T-cell (primary cell): ENCODE measurements around the gene GET4. TPM values are rescaled to one million over a fixed set of nuclear protein-coding genes. Genes with fewer than 3 reads are reported as not detected.

Experiments
- ATAC-seq, 4 experiments: fragments of 200-7000 bp in 3 of 4; fragments of 150-1000 bp in 1 of 4; cut with Tn5 transposase; replicated peaks in 1 of 4; 1 replicate in 3 of 4; 2 replicates in 1 of 4; pipeline ENCODE4 v1.10.0; 2021; ENCODE audit warnings: moderate library complexity in 3 of 4, mild to moderate bottlenecking in 2 of 4, moderate number of reproducible peaks in 1 of 4
- CTCF ChIA-PET, 2 donors: fragments of 300-600 bp; sonication (Branson Sonifier 250); formaldehyde crosslinking; loops; one replicate each; lab custom pipeline; 2022; ENCODE audit warnings: antibody characterized with exemption in 2 of 2; lab: Charles Lee
- POLR2A ChIA-PET, 2 donors: fragments of 300-600 bp; sonication (Branson Sonifier 250); formaldehyde crosslinking; loops; one replicate each; lab custom pipeline; 2022; ENCODE audit warnings: antibody characterized with exemption in 2 of 2; lab: Charles Lee
- DNase-seq, 35 experiments: peaks; one replicate each; pipeline versions ENCODE4 v3.0.0 to v3.0.0-alpha.2; 2013 to 2023
- H3K27ac ChIP-seq: one replicate; pipeline ENCODE4 v1.5.1; 2013; ENCODE audit warnings: low read length
- H3K27me3 ChIP-seq, 2 experiments: replicated peaks in 1 of 2; 1 replicate in 1 of 2; 2 replicates in 1 of 2; pipeline versions ENCODE4 v1.6.1 to v1.7.0; 2013; ENCODE audit warnings: low read length in 1 of 2, mixed read lengths in 1 of 2; ENCODE audit not compliant: control insufficient read depth in 2 of 2, insufficient read depth in 2 of 2; ENCODE audit errors: extremely low read depth in 1 of 2
- H3K36me3 ChIP-seq, 2 donors: 1 replicate in 1 of 2; 2 replicates in 1 of 2; pipeline versions ENCODE4 v1.6.1 to v1.7.0; 2013; ENCODE audit warnings: low read length in 1 of 2; ENCODE audit not compliant: control insufficient read depth in 2 of 2, insufficient read depth in 1 of 2; ENCODE audit errors: extremely low read depth in 1 of 2
- H3K4me1 ChIP-seq, 2 experiments: 1 replicate in 1 of 2; 2 replicates in 1 of 2; pipeline versions ENCODE4 v1.6.1 to v1.7.0; 2013; ENCODE audit warnings: low read length in 2 of 2, mixed read lengths in 1 of 2; ENCODE audit not compliant: insufficient read depth in 2 of 2, control insufficient read depth in 1 of 2; ENCODE audit errors: extremely low read depth in 1 of 2
- H3K4me3 ChIP-seq, 2 donors: 1 replicate in 1 of 2; 2 replicates in 1 of 2; pipeline versions ENCODE4 v1.5.1 to v1.7.0; 2013; ENCODE audit warnings: mild to moderate bottlenecking in 2 of 2, low read length in 1 of 2, moderate library complexity in 1 of 2; ENCODE audit not compliant: control insufficient read depth in 1 of 2; ENCODE audit errors: extremely low read depth in 1 of 2
- H3K9me3 ChIP-seq: 2 replicates; pipeline ENCODE4 v1.7.0; 2013
- H3K27ac Mint-ChIP-seq, 2 donors: one replicate each; pipeline ENCODE4 v1.8.0; 2020 to 2021; ENCODE audit warnings: mild to moderate bottlenecking in 2 of 2, mixed read lengths in 2 of 2
- H3K27me3 Mint-ChIP-seq, 2 donors: one replicate each; pipeline ENCODE4 v1.8.0; 2021 to 2022; ENCODE audit warnings: mixed read lengths in 2 of 2
- H3K36me3 Mint-ChIP-seq: one replicate; pipeline ENCODE4 v1.8.0; 2021; ENCODE audit warnings: mixed read lengths
- H3K4me1 Mint-ChIP-seq, 3 donors: one replicate each; pipeline ENCODE4 v1.8.0; 2020 to 2022; ENCODE audit warnings: mixed read lengths in 3 of 3, mild to moderate bottlenecking in 1 of 3
- H3K4me3 Mint-ChIP-seq, 3 donors: one replicate each; pipeline ENCODE4 v1.8.0; 2020 to 2022; ENCODE audit warnings: mild to moderate bottlenecking in 3 of 3, mixed read lengths in 3 of 3, moderate library complexity in 3 of 3
- H3K9me3 Mint-ChIP-seq, 3 donors: one replicate each; pipeline ENCODE4 v1.8.0; 2020 to 2022; ENCODE audit warnings: mixed read lengths in 3 of 3
- WGBS: methylation state at CpG from one replicate; pipeline ENCODE4 v1.1.5; 2013; ENCODE audit warnings: missing lambda C conversion rate; ENCODE audit not compliant: insufficient coverage; 5-methylcytosine and 5-hydroxymethylcytosine counted together
- total RNA-seq, 35 experiments: library from RNA in 6 of 35; stranded (reverse) in 6 of 35; fragments of 120-200 nt in 1 of 35; gene quantifications; one replicate each; pipeline versions ENCODE4 v1.2.1 to v1.2.4 and lab custom pipeline; 2013 to 2026

The GET4 gene
- total RNA-seq, 5 donors from 2014 or later (not counting 1 experiment from before 2014, with no cell fraction given): 52.2 to 76.4 (median 54.7) TPM

DNA sequence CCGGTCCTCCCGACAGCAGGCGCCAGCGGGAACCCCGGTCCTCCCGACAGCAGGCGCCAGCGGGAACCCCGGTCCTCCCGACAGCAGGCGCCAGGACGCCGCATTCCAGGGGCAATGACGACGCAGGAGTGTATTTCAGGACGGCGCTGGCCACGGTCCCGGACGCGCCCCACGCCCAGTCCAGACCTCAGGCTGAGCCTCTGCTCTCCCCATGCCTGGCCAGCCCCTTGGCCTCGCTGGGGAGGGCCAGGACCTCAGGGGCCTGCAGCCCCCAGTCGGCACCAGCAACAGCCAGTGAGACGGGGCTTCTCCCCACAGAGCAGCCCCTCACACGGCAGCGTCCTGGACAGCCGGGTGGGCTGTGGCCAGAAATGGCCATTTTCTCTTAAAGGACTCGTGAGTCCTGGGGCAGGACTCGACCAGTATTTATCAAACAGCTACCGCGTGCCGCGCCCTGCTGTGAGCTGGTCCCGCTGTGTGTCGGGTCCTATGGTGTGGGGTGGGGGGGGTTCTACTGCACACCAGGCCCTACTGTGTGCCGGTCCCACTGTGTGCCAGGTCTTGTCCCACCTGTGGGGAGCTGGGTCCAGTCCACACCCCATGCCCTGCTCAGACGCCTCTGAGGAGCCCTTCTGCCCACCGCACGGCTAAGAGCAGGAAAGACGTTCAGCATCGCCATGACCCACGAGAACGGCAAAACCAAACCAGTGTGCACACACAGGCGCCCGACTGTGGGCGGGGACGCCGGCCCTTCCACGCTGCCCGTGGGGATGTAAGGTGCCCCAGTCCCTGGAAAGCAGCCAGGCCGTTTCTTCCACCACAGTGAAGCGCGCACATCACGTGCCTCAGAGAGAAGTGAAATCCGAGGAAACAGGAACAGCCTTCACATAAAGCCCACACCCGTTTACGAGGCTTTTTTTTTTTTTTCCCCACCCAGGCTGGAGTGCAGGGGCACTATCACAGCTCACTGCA is 33.3 kb downstream of the GET4 start:
- H3K36me3 Mint-ChIP-seq: no peaks in the 10 kb centered on the region
- H3K36me3 ChIP-seq: no peaks in the 10 kb centered on the region
- no peaks in the 10 kb centered on the region for H3K9me3 ChIP-seq
- H3K4me1 Mint-ChIP-seq: peaks cover 8 to 14% (median 12%) of the 10 kb centered on the region in 3 donors
- H3K27ac ChIP-seq: no peak overlapping the region
- peaks cover 0 to 13% of the 10 kb centered on the region in 2 experiments for H3K27me3 ChIP-seq
- peak overlapping the region; percentile 60 to 66 (median 61) for H3K4me3 Mint-ChIP-seq
- DNase-seq: peak in 16 of 35 experiments; percentile 25 to 67 (median 37)
- peak overlapping the region; percentile 19 to 48 for H3K4me3 ChIP-seq
- peak; percentile 10 to 41 (median 26) for ATAC-seq
- no peaks in the 10 kb centered on the region for H3K9me3 Mint-ChIP-seq
- 28% methylated on average over 44 of the region's 58 CpGs for WGBS
- H3K4me1 ChIP-seq: peaks cover 0 to 23% of the 10 kb centered on the region in 2 experiments
- H3K27ac Mint-ChIP-seq: peak overlapping the region; percentile 67 to 74
- CTCF ChIA-PET: interaction anchor here (0.6 to 1.6 kb wide), 4 partner anchors 14 to 133 kb away, joined by 4 to 9 read pairs (median 4); no protein-coding TSS in a partner anchor
- POLR2A ChIA-PET: no interaction called here
- H3K27me3 Mint-ChIP-seq: no peaks in the 10 kb centered on the region

DNA sequence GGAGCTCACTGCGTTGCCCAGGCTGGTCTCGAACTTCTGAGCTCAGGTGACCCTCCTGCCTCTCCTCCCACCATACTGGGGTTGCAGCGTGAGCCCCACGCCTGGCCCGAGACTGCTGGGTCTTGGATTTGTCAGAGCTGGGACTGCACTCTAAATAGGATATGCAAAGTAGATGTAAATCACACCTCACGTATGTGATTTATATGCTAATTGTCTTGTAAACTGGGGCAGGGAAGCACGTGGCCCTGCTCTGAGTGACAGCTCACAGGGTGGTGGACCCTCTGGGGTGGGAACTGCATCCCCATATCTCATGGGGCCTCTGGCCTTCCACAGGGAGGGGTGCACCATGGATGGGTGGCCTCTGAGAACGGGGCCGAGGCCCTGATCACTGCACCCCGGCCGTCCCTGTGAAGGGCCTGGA is 34.1 kb downstream of the GET4 start:
- H3K4me1 ChIP-seq: peaks cover 0 to 23% of the 10 kb centered on the region in 2 experiments
- no peak overlapping the region for H3K27ac ChIP-seq
- H3K4me1 Mint-ChIP-seq: peaks cover 8 to 14% (median 12%) of the 10 kb centered on the region in 3 donors
- ATAC-seq (peak in 1 of 4 experiments; percentile 12), DNase-seq (no peak)
- H3K36me3 Mint-ChIP-seq: no peaks in the 10 kb centered on the region
- no peak overlapping the region for H3K4me3 ChIP-seq
- 75% methylated on average over 4 of the region's 11 CpGs for WGBS
- H3K27me3 ChIP-seq: peaks cover 0 to 10% of the 10 kb centered on the region in 2 experiments
- peak overlapping the region in 1 of 2 donors; percentile 67 for H3K27ac Mint-ChIP-seq
- H3K9me3 ChIP-seq: no peaks in the 10 kb centered on the region
- no peaks in the 10 kb centered on the region for H3K27me3 Mint-ChIP-seq
- CTCF ChIA-PET: interaction anchor here (1.4 to 1.6 kb wide), 2 partner anchors 13 to 64 kb away, joined by 4 read pairs; no protein-coding TSS in a partner anchor
- no peaks in the 10 kb centered on the region for H3K36me3 ChIP-seq
- H3K4me3 Mint-ChIP-seq: peak overlapping the region; percentile 60 to 66 (median 61)
- POLR2A ChIA-PET: interaction anchor here in 1 of 2 donors (0.6 kb wide), 1 partner anchor 13 kb away, joined by 3 read pairs; no protein-coding TSS in a partner anchor
- no peaks in the 10 kb centered on the region for H3K9me3 Mint-ChIP-seq

DNA sequence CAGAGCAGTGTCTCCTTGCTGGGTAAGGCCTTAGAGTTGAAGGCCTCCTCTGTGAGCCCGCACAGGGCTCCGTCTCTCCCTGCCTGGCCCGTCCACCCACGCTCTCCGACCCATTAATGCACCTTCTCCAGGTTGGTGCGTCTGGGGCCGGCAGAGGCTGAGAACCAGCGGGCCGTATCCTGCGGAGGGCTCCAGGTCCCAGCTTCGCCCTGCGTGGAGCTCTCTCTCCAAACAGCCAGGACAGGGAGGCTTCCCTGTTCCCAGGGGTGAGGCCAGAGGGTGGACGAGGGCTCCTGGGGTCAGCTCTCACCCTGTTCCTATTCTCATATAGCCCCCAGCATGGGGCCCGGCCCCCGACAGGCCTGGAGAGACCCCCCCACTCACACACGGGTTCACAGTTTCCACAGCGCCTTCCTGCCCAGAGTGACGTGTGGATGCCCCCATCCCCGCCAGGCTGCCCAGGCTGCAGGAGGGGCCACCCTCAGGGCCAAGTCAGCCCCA is 34.6 kb downstream of the GET4 start:
- Mint-ChIP-seq H3K4me1 (peaks cover 8 to 17% (median 13%) of the 10 kb centered on the region in 3 donors), H3K27me3 (no peaks in the 10 kb centered on the region), H3K27ac (no peak overlapping the region), H3K36me3 (no peaks in the 10 kb centered on the region), H3K4me3 (peak overlapping the region in 1 of 3 donors; percentile 61), H3K9me3 (no peaks in the 10 kb centered on the region)
- Histone ChIP-seq H3K4me3 (no peak overlapping the region), H3K27me3 (peaks cover 0 to 10% of the 10 kb centered on the region in 2 experiments), H3K9me3 (no peaks in the 10 kb centered on the region), H3K36me3 (no peaks in the 10 kb centered on the region), H3K4me1 (peaks cover 0 to 23% of the 10 kb centered on the region in 2 experiments), H3K27ac (no peak overlapping the region)
- ATAC-seq: no peak
- 96% methylated on average over 13 of the region's 19 CpGs for WGBS
- CTCF ChIA-PET: interaction anchor here (1.4 to 1.6 kb wide), 2 partner anchors 12 to 64 kb away, joined by 4 read pairs; no protein-coding TSS in a partner anchor
- DNase-seq: no peak
- POLR2A ChIA-PET: interaction anchor here in 1 of 2 donors (0.6 kb wide), 1 partner anchor 12 kb away, joined by 3 read pairs; no protein-coding TSS in a partner anchor

DNA sequence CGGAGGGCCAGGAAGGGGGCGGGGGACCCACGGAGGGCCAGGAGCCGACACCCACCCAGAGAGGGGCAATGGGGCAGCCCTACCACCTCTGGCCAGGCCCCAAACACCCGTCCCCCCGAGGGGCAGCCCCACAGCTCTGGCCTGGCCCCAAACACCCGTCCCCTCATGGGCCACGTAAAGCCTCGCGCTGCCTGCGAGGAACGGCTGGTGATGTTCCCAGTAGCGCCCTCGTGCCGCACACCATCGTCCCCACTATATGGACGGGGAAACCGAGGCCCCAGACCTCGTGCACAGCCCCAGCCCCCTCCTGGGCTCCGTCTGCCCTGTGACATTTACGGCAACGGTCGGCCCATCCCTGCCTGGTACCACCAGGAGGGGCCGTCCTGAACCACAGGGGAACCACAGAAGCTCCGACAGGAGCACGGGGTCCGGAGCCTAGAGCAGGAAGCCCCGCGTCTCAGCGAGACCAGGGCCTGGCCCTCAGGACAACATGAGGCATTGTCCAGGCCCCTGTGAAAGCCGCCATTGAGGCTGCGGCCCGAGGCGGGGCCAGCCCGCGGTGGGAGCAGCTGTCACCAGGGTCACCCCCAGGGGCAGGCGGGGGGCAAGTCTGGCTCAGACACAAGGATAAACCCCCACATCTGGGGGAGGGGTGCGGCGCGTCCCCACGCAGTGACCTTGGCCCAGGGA is 35.6 kb downstream of the GET4 start:
- Mint-ChIP-seq H3K4me1 (peaks cover 8 to 18% (median 13%) of the 10 kb centered on the region in 3 donors), H3K27me3 (no peaks in the 10 kb centered on the region), H3K27ac (no peak overlapping the region), H3K4me3 (no peak overlapping the region), H3K36me3 (no peaks in the 10 kb centered on the region), H3K9me3 (no peaks in the 10 kb centered on the region)
- no peaks in the 10 kb centered on the region for H3K36me3 ChIP-seq
- POLR2A ChIA-PET: no interaction called here
- no peak for DNase-seq
- H3K27me3 ChIP-seq: peaks cover 0 to 10% of the 10 kb centered on the region in 2 experiments
- peaks cover 0 to 23% of the 10 kb centered on the region in 2 experiments for H3K4me1 ChIP-seq
- H3K27ac ChIP-seq: no peak overlapping the region
- H3K4me3 ChIP-seq: no peak overlapping the region
- ATAC-seq: no peak
- CTCF ChIA-PET: no interaction called here
- WGBS: 93% methylated on average over 38 of the region's 41 CpGs
- H3K9me3 ChIP-seq: no peaks in the 10 kb centered on the region

DNA sequence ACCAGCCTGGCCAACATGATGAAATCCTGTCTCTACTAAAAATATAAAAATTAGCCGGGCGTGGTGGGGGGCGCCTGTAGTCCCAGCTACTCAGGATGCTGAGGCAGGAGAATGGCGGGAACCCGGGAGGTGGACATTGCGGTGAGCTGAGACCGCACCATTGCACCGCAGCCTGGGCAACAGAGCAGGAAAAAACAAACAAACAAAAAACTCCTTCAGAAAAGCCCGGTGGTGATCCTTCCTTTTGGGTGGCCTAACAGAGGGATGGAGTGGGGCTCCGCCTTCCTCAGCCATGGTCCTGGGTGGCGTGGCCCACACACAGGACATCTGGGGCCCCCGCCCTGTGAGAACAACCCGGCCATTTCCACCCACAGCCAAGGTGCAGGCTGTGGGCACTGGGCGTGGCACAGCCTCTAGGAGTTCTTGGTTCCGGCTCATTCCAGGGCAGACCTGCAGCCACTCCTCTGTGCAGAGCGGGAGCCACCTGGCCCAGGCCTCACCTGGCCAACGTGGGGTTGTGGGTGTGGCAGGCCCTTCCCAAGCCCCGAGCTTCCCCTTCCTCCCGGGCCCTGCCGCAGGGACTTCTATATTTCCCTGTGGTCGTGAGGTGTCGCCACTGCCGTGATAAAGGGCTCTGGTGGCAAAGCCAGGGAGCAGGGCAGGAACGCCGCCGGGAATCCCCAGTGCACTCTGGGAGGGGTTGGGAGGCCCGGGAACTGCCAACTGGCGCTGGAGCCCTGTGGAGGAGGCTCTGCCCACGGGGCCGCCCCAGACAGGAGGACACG is 37.6 kb downstream of the GET4 start:
- peak overlapping the region in 1 of 2 donors; percentile 39 for H3K27ac Mint-ChIP-seq
- 87% methylated on average over 15 of the region's 31 CpGs for WGBS

More for the DNA sequence above, 37.6 kb downstream of the GET4 start:
- no peak overlapping the region for H3K4me3 Mint-ChIP-seq
- no peak overlapping the region for H3K27ac ChIP-seq
- no peaks in the 10 kb centered on the region for H3K36me3 ChIP-seq
- no peaks in the 10 kb centered on the region for H3K36me3 Mint-ChIP-seq
- no peak overlapping the region for H3K4me3 ChIP-seq
- no peaks in the 10 kb centered on the region for H3K9me3 Mint-ChIP-seq
- no peaks in the 10 kb centered on the region for H3K9me3 ChIP-seq
- no peaks in the 10 kb centered on the region for H3K27me3 Mint-ChIP-seq
- CTCF ChIA-PET: no interaction called here
- H3K27me3 ChIP-seq: peaks cover 0 to 4% of the 10 kb centered on the region in 2 experiments
- POLR2A ChIA-PET: no interaction called here
- ATAC-seq (no peak), DNase-seq (no peak)
- peaks cover 0 to 19% of the 10 kb centered on the region in 2 experiments for H3K4me1 ChIP-seq
- peaks cover 8 to 16% (median 12%) of the 10 kb centered on the region in 3 donors for H3K4me1 Mint-ChIP-seq
